ENCODE measurements around the gene POLR2H.
"Not testable (repeated sequence)": the region's sequence is repeated elsewhere in the genome, so short reads cannot be mapped to it uniquely, and the experiment has no call there.

DNA sequence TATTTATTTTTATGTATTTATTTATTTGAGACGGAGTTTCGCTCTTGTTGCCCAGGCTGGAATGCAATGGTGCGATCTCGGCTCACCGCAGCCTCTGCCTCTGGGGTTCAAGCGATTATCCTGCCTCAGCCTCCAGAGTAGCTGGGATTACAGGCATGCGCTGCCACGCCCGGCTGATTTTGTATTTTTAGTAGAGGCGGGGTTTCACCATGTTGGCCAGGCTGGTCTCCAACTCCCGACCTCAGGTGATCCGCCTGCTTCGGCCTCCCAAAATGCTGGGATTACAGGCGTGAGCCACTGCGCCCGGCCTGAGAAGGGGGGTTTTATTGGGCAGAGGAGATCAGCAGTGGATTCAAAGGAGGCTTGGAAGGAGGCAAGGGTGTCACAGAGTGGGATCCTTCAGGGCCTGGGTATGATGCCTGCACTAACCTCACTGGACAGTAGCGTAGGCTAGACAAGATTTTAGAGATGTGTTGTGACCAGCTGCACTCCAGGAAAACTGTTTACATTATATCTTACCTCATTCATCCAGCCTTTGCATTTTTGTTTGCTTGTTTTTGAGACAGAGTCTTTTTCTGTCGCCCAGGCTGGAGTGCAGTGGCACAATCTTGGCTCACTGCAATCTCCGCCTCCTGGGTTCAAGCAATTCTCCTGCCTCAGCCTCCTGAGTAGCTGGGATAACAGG, 21.9 kb upstream of the POLR2H start:
- TF ChIP-seq, protein P1, sequence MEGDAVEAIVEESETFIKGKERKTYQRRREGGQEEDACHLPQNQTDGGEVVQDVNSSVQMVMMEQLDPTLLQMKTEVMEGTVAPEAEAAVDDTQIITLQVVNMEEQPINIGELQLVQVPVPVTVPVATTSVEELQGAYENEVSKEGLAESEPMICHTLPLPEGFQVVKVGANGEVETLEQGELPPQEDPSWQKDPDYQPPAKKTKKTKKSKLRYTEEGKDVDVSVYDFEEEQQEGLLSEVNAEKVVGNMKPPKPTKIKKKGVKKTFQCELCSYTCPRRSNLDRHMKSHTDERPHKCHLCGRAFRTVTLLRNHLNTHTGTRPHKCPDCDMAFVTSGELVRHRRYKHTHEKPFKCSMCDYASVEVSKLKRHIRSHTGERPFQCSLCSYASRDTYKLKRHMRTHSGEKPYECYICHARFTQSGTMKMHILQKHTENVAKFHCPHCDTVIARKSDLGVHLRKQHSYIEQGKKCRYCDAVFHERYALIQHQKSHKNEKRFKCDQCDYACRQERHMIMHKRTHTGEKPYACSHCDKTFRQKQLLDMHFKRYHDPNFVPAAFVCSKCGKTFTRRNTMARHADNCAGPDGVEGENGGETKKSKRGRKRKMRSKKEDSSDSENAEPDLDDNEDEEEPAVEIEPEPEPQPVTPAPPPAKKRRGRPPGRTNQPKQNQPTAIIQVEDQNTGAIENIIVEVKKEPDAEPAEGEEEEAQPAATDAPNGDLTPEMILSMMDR (IDR thresholded peaks at IDR 0.05) = not testable (repeated sequence)
- not testable (repeated sequence) for TF ChIP-seq POLR2A, EP300 (IDR thresholded peaks at IDR 0.05)

Data from ovary (tissue), 3 donors.